HEK293 (cell line): ENCODE measurements around the gene PHF10.

Experiments used
- FEZF1 ChIP-seq: fragments of 450-650 bp; formaldehyde crosslinking; IDR thresholded peaks from 2 replicates; pipeline ENCODE4 v1.5.1; 2016; ENCODE audit warnings: missing biosample characterization, missing genetic modification characterization
- HIC1 ChIP-seq: fragments of 450-650 bp; formaldehyde crosslinking; IDR thresholded peaks from 2 replicates; pipeline ENCODE4 v1.5.1; 2016; ENCODE audit warnings: missing biosample characterization, missing genetic modification characterization
- PRDM10 ChIP-seq: fragments of 450-650 bp; formaldehyde crosslinking; IDR thresholded peaks from 2 replicates; pipeline ENCODE4 v1.5.1; 2016; ENCODE audit warnings: missing biosample characterization, missing genetic modification characterization
- SP2 ChIP-seq: fragments of 450-650 bp; formaldehyde crosslinking; IDR thresholded peaks from 2 replicates; pipeline ENCODE4 v1.5.1; 2016; ENCODE audit warnings: missing biosample characterization, missing genetic modification characterization
- SP3 ChIP-seq: fragments of 450-650 bp; formaldehyde crosslinking; IDR thresholded peaks from 2 replicates; pipeline ENCODE4 v1.5.1; 2016; ENCODE audit warnings: missing biosample characterization, missing genetic modification characterization
- ZBTB20 ChIP-seq: fragments of 450-650 bp; formaldehyde crosslinking; IDR thresholded peaks from 2 replicates; pipeline ENCODE4 v1.5.1; 2016; ENCODE audit warnings: missing biosample characterization, missing genetic modification characterization
- ZBTB49 ChIP-seq: fragments of 450-650 bp; formaldehyde crosslinking; IDR thresholded peaks from 2 replicates; pipeline ENCODE4 v1.5.1; 2016; ENCODE audit warnings: missing biosample characterization, missing genetic modification characterization, low read depth
- ZFP69B ChIP-seq: fragments of 450-650 bp; formaldehyde crosslinking; IDR thresholded peaks from 2 replicates; pipeline ENCODE4 v1.5.1; 2016; ENCODE audit warnings: missing biosample characterization, missing genetic modification characterization
- ZNF121 ChIP-seq: fragments of 450-650 bp; formaldehyde crosslinking; IDR thresholded peaks from 2 replicates; pipeline ENCODE4 v1.5.1; 2016; ENCODE audit warnings: missing biosample characterization, missing genetic modification characterization
- ZNF184 ChIP-seq: fragments of 450-650 bp; IDR thresholded peaks from 2 replicates; pipeline ENCODE4 v1.5.1; 2018; ENCODE audit warnings: missing biosample characterization, mild to moderate bottlenecking, missing genetic modification characterization
- ZNF223 ChIP-seq: fragments of 450-650 bp; formaldehyde crosslinking; IDR thresholded peaks from 2 replicates; pipeline ENCODE4 v1.5.1; 2016; ENCODE audit warnings: missing biosample characterization, missing genetic modification characterization
- ZNF404 ChIP-seq: fragments of 450-650 bp; formaldehyde crosslinking; IDR thresholded peaks from 2 replicates; pipeline ENCODE4 v1.5.1; 2017; ENCODE audit warnings: missing biosample characterization, missing genetic modification characterization
- ZNF433 ChIP-seq: fragments of 450-650 bp; formaldehyde crosslinking; IDR thresholded peaks from 2 replicates; pipeline ENCODE4 v1.5.1; 2016; ENCODE audit warnings: missing biosample characterization, missing genetic modification characterization, low read depth
- ZNF510 ChIP-seq: fragments of 450-650 bp; formaldehyde crosslinking; IDR thresholded peaks from 2 replicates; pipeline ENCODE4 v1.5.1; 2018; ENCODE audit warnings: mild to moderate bottlenecking, missing genetic modification characterization, missing biosample characterization; ENCODE audit not compliant: insufficient replicate concordance
- ZNF544 ChIP-seq: fragments of 450-650 bp; formaldehyde crosslinking; IDR thresholded peaks from 2 replicates; pipeline ENCODE4 v1.5.0; 2017; ENCODE audit warnings: missing biosample characterization, missing genetic modification characterization
- ZNF555 ChIP-seq: fragments of 450-650 bp; formaldehyde crosslinking; conservative IDR thresholded peaks from 2 replicates; pipeline ENCODE4 v1.5.1; 2017; ENCODE audit warnings: missing biosample characterization, mild to moderate bottlenecking, missing genetic modification characterization, inconsistent platforms
- ZNF580 ChIP-seq: fragments of 450-650 bp; formaldehyde crosslinking; IDR thresholded peaks from 2 replicates; pipeline ENCODE4 v1.5.1; 2016; ENCODE audit warnings: missing biosample characterization, missing genetic modification characterization
- ZNF585B ChIP-seq: fragments of 450-650 bp; formaldehyde crosslinking; IDR thresholded peaks from 2 replicates; pipeline ENCODE4 v1.5.1; 2016; ENCODE audit warnings: missing biosample characterization, missing genetic modification characterization
- ZNF645 ChIP-seq: fragments of 450-650 bp; formaldehyde crosslinking; IDR thresholded peaks from 2 replicates; pipeline ENCODE4; 2016; ENCODE audit warnings: missing biosample characterization, missing genetic modification characterization
- ZNF654 ChIP-seq: fragments of 450-650 bp; formaldehyde crosslinking; IDR thresholded peaks from 2 replicates; pipeline ENCODE4 v1.5.1; 2016; ENCODE audit warnings: low read depth, missing biosample characterization, missing genetic modification characterization
- ZNF658 ChIP-seq: fragments of 450-650 bp; formaldehyde crosslinking; IDR thresholded peaks from 2 replicates; pipeline ENCODE4; 2016; ENCODE audit warnings: missing biosample characterization, missing genetic modification characterization
- ZNF677 ChIP-seq: fragments of 450-650 bp; IDR thresholded peaks from 2 replicates; pipeline ENCODE4 v1.5.0; 2018; ENCODE audit warnings: missing biosample characterization, mild to moderate bottlenecking, missing genetic modification characterization, moderate library complexity
- ZNF785 ChIP-seq: fragments of 450-650 bp; formaldehyde crosslinking; IDR thresholded peaks from 2 replicates; pipeline ENCODE4 v1.5.1; 2016; ENCODE audit warnings: missing biosample characterization, missing genetic modification characterization
- ZNF791 ChIP-seq: fragments of 450-650 bp; formaldehyde crosslinking; IDR thresholded peaks from 2 replicates; pipeline ENCODE4 v1.5.1; 2016; ENCODE audit warnings: missing biosample characterization, missing genetic modification characterization
- ZNF837 ChIP-seq: fragments of 450-650 bp; formaldehyde crosslinking; IDR thresholded peaks from 2 replicates; pipeline ENCODE4 v1.5.1; 2016; ENCODE audit warnings: missing biosample characterization, missing genetic modification characterization
- TF ChIP-seq, protein P1 (sequence below): fragments of 450-650 bp; formaldehyde crosslinking; IDR thresholded peaks from 2 replicates; pipeline ENCODE4 v1.5.1; 2016; ENCODE audit warnings: missing biosample characterization, missing genetic modification characterization
- TF ChIP-seq, protein P2 (sequence below): fragments of 450-650 bp; formaldehyde crosslinking; IDR thresholded peaks from 2 replicates; pipeline ENCODE4 v1.5.1; 2017; ENCODE audit warnings: missing biosample characterization, missing genetic modification characterization

Gene PHF10

GRCh38 chr6:169724494-169725124, at the start of gene PHF10 (continued):
- TF ChIP-seq SP3 (tag by site-specific recombination) (peak; percentile 53), ZNF121 (tag by site-specific recombination) (0 out of 2 replicates have a peak, but pooled peaks have one; percentile 37), ZNF555 (tag by site-specific recombination) (no peak), ZNF654 (tag by site-specific recombination) (no peak), ZNF184 (tag by site-specific recombination) (no peak), ZNF645 (no peak), ZNF677 (tag by site-specific recombination) (0 out of 2 replicates have a peak, but pooled peaks have one; percentile 29), ZNF791 (tag by site-specific recombination) (no peak), ZNF404 (tag by site-specific recombination) (no peak), ZNF580 (tag by site-specific recombination) (peak; percentile 28; the same call in 1 of the 2 replicates), HIC1 (tag by site-specific recombination) (peak; percentile 65; the same call in 1 of the 2 replicates), PRDM10 (tag by site-specific recombination) (no peak), ZFP69B (no peak), ZNF585B (no peak), ZNF658 (tag by site-specific recombination) (no peak), ZNF433 (tag by site-specific recombination) (no peak), ZNF785 (no peak), ZNF223 (tag by site-specific recombination) (no peak), ZNF510 (no peak), ZBTB20 (tag by site-specific recombination) (peak; percentile 82; the same call in 1 of the 2 replicates), SP2 (tag by site-specific recombination) (peak; percentile 44), ZNF837 (tag by site-specific recombination) (no peak), ZBTB49 (tag by site-specific recombination) (no peak), ZNF544 (no peak), FEZF1 (tag by site-specific recombination) (no peak)
- TF ChIP-seq, protein P1, sequence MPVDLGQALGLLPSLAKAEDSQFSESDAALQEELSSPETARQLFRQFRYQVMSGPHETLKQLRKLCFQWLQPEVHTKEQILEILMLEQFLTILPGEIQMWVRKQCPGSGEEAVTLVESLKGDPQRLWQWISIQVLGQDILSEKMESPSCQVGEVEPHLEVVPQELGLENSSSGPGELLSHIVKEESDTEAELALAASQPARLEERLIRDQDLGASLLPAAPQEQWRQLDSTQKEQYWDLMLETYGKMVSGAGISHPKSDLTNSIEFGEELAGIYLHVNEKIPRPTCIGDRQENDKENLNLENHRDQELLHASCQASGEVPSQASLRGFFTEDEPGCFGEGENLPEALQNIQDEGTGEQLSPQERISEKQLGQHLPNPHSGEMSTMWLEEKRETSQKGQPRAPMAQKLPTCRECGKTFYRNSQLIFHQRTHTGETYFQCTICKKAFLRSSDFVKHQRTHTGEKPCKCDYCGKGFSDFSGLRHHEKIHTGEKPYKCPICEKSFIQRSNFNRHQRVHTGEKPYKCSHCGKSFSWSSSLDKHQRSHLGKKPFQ (tag by site-specific recombination) = no peak
- TF ChIP-seq, protein P2, sequence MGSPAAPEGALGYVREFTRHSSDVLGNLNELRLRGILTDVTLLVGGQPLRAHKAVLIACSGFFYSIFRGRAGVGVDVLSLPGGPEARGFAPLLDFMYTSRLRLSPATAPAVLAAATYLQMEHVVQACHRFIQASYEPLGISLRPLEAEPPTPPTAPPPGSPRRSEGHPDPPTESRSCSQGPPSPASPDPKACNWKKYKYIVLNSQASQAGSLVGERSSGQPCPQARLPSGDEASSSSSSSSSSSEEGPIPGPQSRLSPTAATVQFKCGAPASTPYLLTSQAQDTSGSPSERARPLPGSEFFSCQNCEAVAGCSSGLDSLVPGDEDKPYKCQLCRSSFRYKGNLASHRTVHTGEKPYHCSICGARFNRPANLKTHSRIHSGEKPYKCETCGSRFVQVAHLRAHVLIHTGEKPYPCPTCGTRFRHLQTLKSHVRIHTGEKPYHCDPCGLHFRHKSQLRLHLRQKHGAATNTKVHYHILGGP (tag by site-specific recombination) = no peak
